MV-4-11 (cell line): ENCODE data around the gene TIMM44.

Experiments
- DNase-seq: peaks from one replicate; lab custom pipeline; 2025; lab: John Stamatoyannopoulos, UW

The TIMM44 gene

GRCh38 chr19:7925171-7925851, 18.2 kb downstream of the TIMM44 start:
- peak; percentile 56 for DNase-seq

DNA sequence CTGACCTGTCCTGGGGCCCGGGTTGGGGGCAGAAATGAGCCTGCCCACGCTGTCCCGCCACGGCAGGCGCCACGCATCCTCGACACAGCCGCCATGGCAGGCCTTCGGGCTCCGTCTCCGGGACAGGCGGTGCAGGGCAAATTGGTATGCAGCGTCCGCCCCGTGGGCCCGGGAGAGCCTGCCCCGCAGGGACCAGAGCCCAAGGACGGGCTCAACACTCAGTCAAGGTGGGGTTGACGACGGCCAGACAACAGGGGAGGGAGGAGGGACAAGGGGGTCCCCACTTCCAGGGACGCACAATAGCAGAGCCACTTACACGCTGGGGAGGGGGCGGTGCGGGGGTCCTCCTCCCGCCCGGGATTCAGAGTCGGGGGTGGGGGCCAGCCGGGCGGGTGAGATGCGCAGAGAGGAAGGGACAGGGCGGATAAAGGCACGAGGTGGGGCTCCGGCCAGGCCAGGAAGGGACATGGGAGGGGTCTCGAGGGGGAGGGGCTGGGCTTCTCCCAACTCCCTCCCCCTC, 18.8 kb downstream of the TIMM44 start:
- no peak for DNase-seq

GRCh38 chr19:7924241-7924640, 19.2 kb downstream of the TIMM44 start:
- DNase-seq, result peak; percentile 27

DNA sequence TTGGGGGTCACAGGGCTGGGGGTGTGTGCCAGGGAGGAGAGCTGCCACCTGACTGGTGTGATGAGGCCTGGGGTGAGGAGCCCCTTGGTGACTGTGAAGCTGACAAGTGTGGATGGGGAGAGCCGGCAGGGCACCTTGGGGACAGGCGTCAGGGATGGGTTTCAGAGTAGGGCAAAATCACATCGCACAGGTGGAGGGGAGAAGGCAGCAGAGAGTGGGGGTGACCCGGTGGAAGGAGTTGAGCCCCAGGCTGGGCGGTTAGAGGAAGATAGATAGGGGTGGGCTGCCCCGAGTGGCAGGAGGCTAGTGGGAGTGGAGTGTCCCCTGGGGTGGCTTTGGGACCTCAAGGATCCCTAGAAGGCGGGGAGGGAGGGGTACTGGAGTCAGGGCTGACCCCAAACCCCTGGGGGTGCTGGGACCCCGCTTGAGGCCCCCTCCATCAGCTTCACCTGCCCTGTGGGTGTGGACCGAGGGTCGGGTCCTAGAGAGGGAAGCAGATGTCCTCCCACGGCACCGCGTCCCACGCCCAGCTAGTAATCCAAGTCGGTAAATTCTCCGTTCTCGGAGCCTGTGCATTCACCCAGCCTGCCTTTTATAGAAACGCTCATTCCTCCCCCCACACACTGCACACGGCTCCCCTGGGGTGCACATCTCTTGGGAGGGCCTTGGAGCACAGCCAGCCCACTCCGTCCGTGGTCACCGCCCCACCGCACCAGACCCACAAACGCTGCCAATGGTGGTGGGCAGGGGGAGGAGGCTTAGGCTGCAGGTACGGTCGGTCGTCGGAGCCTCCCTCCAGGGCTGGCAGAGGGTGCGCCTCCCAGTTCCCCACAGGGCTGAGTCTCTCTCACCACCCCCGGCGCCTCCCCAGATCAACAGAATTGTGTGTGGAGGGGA, 19.9 kb downstream of the TIMM44 start:
- DNase-seq, result peak; percentile 27

DNA sequence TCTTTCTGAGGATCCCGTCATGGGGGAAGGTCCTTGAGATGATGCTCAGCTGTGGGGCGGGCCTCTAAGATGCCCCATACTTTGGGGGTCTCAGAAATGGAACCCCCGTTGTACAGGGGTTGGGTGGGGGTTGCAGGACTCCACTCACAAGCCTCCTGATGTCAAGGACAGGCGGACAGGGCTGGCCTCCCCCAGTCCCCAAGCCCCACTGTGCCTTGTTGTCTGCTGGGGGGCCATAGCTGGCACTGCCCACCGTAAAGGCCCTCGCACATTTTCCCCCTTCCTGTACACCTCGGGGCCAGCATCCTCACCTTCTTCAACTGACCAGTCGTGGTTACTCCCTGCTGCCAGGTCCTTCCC, 20.6 kb downstream of the TIMM44 start:
- DNase-seq, result no peak

GRCh38 chr19:7921967-7922835, 21.3 kb downstream of the TIMM44 start:
- no peak for DNase-seq

DNA sequence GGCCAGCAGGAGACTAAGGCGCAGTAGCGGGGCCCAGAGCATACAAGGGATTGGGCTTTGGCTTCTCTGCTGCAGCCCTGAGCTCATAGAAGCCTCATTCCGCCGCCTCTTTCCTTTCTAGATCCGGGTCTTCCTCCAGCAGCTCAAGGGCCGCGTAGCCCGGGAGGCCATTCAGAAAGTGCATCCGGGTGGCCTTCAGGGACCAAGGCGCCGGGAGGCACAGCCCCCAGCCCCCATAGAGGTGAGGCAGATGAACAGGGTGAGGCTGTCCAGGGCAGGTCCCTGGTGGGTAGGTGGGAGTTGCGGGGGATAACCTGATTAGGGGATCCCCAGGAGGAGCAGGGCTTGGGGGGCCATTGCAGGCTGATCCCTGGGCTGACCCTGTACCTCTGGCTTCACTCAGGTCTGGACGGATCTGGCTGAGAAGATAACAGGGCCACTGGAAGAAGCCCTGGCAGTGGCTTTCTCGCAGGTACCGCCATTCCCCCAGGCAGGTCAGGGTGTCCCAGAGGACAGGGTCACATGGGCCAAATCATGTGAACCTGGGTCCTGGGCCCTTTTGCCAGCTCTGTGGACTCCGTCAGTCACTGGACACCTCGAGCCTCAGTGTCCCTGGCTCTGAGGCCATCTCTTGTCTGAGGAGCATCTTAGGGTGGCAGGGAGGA, 22.0 kb downstream of the TIMM44 start:
- no peak for DNase-seq

DNA sequence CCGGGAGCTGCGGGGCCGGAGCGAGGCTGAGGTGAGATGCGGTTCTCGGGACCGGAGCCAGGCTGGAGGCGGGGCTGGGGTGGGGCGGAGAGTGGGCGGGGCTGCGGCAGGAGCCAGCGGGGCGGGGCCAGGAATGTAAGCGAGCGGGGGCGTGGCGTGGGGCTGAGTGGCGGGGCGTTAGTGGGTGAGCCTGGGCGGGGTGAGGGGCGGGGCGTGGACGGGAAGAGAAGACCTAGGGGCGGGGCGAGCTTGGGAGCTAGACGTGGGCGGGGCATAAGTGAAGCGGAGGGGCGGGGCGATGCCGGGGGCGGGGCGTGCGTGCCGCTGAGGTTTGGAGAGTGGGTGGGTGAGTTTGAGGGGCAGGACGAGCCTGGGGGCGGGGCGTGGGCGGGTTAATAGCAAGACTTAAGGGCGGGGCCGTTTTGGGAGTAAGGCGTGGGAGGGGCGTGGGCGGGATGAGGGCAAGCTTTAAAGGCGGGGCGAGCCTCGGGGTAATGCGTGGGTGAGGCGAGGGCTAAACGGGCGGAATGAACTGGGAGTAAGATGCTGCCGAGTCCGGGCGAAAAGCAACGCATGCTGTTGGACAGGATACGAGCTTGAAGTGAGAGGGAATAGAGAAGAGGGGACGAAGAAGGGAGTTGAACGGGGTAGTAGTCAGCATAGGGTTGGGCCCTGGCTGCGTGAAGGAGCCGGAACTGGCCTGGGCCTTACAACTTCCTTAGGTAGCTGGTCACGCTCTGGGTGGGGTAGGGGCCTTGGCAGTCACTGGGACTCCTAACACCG, 22.8 kb downstream of the TIMM44 start:
- peak; percentile 95 for DNase-seq

DNA sequence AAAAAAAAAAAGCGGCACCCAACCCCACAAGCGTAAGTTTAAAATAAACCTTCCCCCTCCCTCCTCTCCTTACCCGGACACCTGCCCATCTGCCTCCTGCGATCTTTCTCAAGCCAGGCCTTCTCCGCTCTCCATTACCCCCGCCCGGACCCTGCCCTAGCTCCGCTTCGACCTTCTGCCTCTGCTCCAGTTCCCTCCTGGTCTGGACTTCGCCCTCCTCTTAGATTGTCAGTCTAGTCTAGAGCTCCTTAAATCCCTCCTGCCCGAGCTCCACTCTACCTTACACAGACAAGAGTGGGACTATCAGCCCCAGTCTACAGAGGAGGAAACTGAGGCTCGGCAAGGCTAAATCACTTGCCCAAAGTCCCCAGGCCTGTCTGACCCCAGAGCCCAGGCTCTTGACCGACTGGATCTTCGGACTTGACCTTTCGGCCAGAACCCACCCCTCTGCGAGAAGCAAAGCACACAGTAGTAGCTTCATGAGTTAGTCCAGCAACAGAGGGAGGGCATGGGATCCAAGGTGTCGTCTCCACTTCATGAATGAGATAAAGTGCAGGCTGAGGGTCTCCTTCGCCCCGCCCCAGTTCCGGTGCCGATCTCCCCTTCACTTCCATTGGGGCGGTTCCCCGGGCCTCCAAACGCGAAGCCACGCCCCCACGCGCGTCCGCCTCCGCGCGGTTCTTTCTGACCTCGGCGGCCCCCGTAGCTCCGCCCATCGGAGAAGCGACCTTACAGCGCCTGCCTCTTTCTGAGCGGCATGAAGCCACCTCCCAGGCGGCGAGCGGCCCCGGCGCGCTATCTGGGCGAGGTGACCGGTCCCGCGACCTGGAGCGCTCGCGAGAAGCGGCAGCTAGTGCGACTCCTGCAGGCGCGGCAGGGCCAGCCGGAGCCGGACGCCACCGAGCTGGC, 23.6 kb downstream of the TIMM44 start, which contains the start of gene SNAPC2:
Gene SNAPC2, plus strand, starts transcription at position 729 of the 909 bp plus-strand sequence. Its CDS starts 29 bp downstream, at position 758.
- DNase-seq, result peak; percentile 94

DNA sequence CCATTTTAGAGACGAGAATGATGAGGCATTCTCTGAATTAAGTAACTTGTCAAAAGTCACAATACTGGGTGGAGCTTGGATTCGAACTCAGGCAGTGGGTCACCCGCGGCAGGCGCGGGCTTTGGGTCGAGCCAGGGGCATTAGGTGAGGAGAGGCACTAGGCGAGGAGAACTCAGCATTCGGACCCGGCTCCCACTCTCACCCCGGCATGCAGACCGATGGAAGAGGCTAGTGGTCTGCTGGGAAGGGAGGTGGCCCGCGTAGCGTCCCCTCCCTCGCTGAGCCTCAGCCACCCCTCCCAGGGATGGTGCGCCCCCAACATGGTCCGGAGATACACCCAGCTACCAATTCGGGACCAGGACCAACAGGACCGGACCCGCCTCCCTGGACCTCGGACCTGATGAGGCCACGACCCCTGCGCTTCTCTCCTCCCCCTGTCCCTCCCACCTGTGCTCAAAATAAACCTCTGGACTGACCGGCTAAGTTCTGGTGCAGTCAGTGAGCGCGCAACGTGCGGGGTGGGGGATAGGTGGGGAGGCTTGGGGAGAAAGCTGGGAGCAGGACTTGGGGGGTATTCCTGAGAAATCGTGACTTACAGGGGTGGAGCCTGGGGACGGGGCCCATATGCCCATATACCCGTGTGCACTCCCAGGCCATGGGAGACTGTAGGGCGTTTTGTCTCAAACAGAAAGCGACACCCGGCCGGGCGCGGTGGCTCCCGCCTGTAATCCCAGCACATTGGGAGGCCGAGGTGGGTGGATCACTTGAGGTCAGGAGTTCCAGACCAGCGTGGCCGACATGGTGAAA, 24.6 kb downstream of the TIMM44 start:
- DNase-seq, result no peak

GRCh38 chr19:7918062-7918614, 25.3 kb downstream of the TIMM44 start:
- peak; percentile 44 for DNase-seq

DNA sequence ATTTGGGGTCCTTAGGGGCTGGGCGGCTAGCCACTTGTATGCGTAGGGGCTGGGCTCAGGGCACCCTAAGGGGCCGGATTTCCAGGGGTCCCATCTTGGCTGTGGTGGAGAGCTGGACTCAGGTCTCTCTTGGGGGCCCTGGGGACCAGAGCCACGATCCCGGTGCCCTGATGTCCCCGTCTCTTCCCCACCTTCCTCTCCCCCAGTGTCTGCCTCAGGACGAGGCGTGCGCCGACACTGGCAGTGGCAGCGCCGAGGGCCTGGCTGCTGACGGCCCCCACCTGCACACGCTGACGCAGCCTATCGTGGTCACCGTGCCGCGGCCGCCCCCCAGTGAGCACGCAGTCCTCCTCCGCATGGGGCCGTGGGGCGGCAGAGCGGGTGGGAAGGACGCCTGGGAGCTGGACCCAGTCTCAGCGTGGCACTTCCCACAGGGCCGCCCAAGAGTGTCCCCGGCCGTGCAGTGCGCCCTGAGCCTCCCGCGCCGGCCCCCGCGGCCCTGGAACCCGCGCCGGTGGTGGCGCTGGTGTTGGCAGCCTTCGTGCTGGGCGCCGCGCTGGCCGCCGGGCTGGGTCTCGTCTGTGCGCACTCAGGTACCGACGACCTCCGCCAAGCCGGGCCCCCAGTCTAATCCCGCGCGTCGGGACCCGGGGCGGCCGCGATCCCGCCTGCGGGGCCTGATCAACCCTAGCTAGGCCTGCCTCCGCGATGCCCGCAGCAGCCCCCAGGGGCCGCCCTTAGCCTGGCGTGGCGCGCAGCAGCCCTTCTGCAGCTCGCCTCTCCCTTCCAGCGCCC, 26.0 kb downstream of the TIMM44 start:
- DNase-seq, result peak; percentile 59

DNA sequence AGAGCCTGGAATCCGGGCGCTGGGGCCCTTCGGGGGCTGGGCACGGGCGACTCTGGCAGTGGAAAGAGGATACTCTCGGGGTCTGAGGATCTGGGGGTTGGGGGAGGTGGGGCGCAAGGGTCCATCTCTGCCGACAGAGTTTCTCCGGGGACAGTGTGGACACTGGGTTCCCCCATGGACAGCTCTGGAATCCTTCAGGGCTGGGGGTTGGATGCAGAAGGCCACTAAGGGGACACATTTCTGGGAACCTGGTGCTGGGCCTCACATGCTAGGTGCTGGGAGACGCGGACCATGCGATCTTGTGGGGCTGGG, 26.6 kb downstream of the TIMM44 start:
- no peak for DNase-seq

DNA sequence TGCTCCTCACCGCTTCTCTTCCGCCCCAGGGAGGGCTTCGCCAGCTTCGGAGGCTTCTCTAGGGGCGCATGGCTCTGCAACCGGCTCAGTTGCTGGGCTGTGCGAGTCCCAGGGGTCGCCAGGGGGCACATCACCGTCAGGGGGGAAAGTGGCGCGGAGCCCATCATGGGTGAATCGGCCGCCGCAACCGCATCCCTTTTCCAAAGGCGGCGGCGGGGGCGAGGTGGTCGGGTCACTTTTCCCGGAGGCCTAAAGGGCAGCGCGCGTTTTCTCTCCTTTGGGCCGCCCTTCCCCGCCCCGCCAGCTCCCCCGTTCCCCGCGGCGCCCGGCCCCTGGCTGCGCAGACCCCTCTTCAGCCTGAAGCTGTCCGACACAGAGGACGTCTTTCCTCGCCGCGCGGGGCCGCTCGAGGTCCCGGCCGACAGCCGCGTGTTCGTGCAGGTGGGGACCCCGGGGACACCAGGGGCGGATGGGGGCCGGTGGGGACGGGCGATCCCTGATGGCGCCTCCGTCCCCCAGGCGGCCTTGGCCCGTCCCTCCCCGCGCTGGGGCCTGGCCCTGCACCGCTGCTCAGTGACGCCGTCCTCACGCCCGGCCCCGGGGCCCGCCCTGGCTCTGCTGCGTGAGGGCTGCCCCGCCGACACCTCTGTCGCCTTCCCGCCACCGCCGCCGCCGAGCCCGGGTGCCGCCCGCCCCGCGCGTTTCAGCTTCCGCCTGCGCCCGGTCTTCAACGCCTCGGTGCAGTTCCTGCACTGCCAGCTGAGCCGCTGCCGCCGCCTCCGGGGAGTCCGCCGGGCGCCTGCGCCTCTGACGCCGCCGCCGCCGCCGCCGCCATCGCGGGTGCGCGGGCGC, 27.1 kb downstream of the TIMM44 start:
- peak; percentile 47 for DNase-seq

DNA sequence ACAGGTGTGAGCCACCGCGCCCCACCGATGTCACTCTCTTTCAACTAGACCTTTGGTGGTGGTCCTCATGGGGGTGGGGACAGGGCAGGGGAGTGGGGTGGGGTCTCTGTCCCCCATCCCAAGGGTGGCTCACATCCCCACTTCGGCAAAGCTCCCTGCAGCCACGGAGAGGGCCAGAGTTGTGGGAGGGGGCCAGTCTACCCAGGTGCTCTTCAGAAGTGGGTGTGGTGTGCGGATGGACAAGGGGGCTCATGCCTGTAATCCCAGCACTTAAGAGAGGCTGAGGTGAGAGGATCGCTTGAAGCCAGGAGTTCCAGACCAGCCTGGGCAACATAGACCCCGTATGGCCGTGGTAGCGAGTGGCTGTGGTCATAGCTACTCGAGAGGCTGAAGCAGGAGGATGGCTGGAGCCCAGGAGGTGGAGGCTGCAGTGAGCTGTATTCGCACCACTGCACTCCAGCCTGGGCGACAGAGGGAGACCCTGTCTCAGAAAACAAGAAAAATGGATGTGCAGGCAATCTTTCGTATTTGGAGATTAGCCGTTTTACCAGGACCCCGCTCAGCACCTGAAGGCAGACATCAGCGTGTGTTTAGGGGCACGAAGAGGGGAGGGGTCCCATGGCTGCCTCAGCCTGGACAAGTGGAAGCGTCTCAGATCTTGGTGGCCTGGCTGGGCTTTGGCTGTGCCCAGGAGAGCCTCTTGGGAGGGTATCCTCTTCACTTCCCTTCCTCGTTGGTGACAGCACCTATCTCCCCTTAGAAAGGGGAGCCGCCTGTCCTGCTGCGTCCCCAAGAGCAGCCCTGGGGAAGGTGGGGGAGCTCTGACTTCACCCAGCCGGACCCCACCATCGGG, 28.0 kb downstream of the TIMM44 start:
- DNase-seq, result no peak

- no peak for DNase-seq
These were observed 28.8 kb downstream of the TIMM44 start, which contains the start of gene TGFBR3L for GRCh38 chr19:7914598-7915045. Gene TGFBR3L, plus strand, starts transcription at chr19:7914830.
